Measurements from ENCODE around the gene GAS7. TPM values are rescaled to one million over a fixed set of nuclear protein-coding genes. Genes with fewer than 3 reads are reported as not detected.

The GAS7 gene
- total RNA-seq, 4 donors from 2014 or later: 242 to 309 (median 264) TPM

DNA sequence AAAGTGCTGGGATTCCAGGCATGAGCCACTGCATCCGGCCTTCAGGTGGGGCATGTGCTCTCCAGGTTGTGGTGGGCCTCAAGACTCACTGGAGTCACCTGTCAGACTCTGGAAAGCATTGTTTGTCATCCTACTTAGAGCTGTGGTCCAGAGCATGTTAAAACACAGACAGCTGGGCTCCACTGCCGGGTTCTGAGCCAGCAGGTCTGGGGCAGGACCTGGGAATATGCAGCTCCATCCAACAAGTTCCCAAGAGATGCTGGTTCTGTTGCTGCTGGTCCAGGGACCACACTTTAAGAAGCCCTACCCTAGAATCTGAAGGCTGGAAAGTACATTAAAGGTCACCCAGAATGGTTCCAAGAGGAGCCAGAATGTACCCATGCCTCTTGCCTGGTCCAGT, 75.3 kb downstream of the GAS7 start:
- no peaks in the 10 kb centered on the region for H3K36me3 ChIP-seq
- H3K27me3 ChIP-seq: no peaks in the 10 kb centered on the region
- 65% methylated on average over 2 of the region's 2 CpGs; no CpG with 5 or more reads in 1 of the 2 donors for WGBS, 2 donors
- DNase-seq (ENCODE audit: low spot score in 2 of 2): no peak
- TF ChIP-seq, protein P1, sequence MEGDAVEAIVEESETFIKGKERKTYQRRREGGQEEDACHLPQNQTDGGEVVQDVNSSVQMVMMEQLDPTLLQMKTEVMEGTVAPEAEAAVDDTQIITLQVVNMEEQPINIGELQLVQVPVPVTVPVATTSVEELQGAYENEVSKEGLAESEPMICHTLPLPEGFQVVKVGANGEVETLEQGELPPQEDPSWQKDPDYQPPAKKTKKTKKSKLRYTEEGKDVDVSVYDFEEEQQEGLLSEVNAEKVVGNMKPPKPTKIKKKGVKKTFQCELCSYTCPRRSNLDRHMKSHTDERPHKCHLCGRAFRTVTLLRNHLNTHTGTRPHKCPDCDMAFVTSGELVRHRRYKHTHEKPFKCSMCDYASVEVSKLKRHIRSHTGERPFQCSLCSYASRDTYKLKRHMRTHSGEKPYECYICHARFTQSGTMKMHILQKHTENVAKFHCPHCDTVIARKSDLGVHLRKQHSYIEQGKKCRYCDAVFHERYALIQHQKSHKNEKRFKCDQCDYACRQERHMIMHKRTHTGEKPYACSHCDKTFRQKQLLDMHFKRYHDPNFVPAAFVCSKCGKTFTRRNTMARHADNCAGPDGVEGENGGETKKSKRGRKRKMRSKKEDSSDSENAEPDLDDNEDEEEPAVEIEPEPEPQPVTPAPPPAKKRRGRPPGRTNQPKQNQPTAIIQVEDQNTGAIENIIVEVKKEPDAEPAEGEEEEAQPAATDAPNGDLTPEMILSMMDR (IDR thresholded peaks at IDR 0.05): no peak
- TF ChIP-seq POLR2A (IDR thresholded peaks at IDR 0.05): no peak
- no peaks in the 10 kb centered on the region for H3K9me3 ChIP-seq
- H3K4me1 ChIP-seq: peaks cover 0 to 98% (median 69%) of the 10 kb centered on the region in 4 donors
- no peak overlapping the region for H3K4me3 ChIP-seq
- peak overlapping the region; percentile 49 to 92 (median 72) for H3K27ac ChIP-seq

DNA sequence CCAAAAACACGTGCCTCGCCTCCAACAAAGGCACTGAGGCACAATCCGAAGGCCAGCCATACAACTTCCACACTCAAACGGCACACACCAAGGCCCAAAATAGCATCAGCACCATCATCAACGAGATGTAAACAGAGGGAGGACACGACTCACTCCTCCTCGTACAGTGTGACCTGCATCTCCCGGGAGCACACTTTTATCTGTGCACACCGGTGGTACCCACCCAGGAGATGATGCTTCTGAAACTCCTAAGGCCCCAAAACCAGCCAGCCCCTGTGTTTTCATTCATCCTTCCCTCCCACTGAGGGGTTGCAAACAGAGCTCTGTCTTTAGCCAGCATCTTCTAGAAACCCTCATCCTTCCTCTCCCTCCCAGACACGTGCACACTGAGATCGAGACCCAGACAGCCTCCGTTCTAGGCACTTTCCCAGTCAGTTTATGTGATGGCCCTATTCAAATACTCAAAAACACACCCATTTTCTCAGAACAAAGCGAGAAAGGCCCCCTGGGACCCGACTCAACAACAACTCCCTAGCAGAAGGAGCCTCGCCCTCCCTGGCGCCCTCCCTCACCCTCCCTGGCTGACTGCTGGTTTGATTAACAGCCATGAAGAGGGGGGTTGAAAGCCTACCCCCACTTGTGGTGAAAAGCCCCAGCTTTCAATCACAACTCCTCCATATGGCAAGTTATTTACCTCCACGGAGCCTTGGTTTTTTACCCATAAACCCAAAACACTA, 76.3 kb downstream of the GAS7 start:
- TF ChIP-seq POLR2A (IDR thresholded peaks at IDR 0.05) (no peak), EP300 (IDR thresholded peaks at IDR 0.05) (peak in 1 of 2 donors; percentile 5)
- peak in 1 of 2 donors; percentile 27 for DNase-seq (ENCODE audit: low spot score in 2 of 2)
- peak overlapping the region; percentile 29 to 92 (median 70) for H3K27ac ChIP-seq

DNA sequence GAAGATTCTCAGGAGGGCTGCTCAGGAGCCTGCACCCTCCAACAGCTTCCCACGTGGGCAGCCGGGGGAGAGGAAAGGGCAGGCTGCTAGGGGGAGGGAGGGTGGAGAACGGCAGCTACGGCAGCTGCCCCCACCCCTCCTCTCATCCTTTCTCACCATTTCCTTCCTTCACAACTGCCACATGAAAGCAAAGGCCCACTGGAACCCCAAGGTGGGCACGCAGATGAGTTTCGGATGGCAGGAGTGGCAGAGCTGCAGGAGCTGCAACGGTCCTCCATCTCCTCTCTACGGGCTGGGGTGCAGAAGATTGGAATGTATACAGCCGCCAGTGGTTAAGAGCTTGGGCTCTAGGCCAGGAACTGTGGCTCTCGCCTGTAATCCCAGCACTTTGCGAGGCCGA, 77.7 kb downstream of the GAS7 start:
- H3K27me3 ChIP-seq: no peaks in the 10 kb centered on the region
- H3K27ac ChIP-seq: peak overlapping the region in 3 of 4 donors; percentile 22 to 91 (median 55)
- H3K4me3 ChIP-seq: no peak overlapping the region
- no peaks in the 10 kb centered on the region for H3K9me3 ChIP-seq
- no peaks in the 10 kb centered on the region for H3K36me3 ChIP-seq
- WGBS, 2 donors: 41 to 46% methylated on average over 12 of the region's 12 CpGs
- TF ChIP-seq, protein P1 (IDR thresholded peaks at IDR 0.05): no peak
- no peak for TF ChIP-seq EP300 (IDR thresholded peaks at IDR 0.05)
- no peak for TF ChIP-seq POLR2A (IDR thresholded peaks at IDR 0.05)
- DNase-seq (ENCODE audit: low spot score in 2 of 2): no peak
- H3K4me1 ChIP-seq: peaks cover 0 to 94% (median 55%) of the 10 kb centered on the region in 4 donors

More for the DNA sequence above, 76.3 kb downstream of the GAS7 start:
- H3K36me3 ChIP-seq: no peaks in the 10 kb centered on the region
- no peak overlapping the region for H3K4me3 ChIP-seq
- H3K27me3 ChIP-seq: no peaks in the 10 kb centered on the region
- 46 to 51% methylated on average over 17 of the region's 17 CpGs for WGBS, 2 donors
- H3K9me3 ChIP-seq: no peaks in the 10 kb centered on the region
- peaks cover 0 to 98% (median 66%) of the 10 kb centered on the region in 4 donors for H3K4me1 ChIP-seq

DNA sequence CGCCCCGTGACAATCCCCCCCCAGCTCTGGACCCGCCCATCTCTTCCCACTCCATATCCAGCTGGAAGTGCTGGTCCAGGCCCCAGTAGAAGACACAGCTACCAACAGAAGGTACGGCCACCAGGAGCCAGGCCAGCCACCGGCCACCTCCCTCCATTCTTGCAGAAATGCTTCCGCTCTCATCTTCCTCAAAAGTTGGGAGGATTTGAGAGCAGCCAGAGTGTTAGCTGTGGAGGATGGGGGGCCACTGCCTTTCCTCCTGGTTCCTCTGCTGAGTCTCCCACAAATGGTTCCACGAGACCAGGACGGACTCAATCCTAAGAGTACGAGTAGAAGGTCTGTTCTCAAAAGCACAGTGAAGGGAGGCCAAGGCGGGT, 78.3 kb downstream of the GAS7 start:
- 69 to 70% methylated on average over 10 of the region's 10 CpGs for WGBS, 2 donors
- Histone ChIP-seq H3K36me3 (no peaks in the 10 kb centered on the region), H3K27ac (peak overlapping the region in 3 of 4 donors; percentile 22 to 91 (median 55)), H3K4me1 (peaks cover 0 to 94% (median 51%) of the 10 kb centered on the region in 4 donors), H3K27me3 (no peaks in the 10 kb centered on the region), H3K9me3 (no peaks in the 10 kb centered on the region), H3K4me3 (no peak overlapping the region)
- TF ChIP-seq POLR2A (IDR thresholded peaks at IDR 0.05) (no peak), EP300 (IDR thresholded peaks at IDR 0.05) (no peak)
- no peak for DNase-seq (ENCODE audit: low spot score in 2 of 2)

DNA sequence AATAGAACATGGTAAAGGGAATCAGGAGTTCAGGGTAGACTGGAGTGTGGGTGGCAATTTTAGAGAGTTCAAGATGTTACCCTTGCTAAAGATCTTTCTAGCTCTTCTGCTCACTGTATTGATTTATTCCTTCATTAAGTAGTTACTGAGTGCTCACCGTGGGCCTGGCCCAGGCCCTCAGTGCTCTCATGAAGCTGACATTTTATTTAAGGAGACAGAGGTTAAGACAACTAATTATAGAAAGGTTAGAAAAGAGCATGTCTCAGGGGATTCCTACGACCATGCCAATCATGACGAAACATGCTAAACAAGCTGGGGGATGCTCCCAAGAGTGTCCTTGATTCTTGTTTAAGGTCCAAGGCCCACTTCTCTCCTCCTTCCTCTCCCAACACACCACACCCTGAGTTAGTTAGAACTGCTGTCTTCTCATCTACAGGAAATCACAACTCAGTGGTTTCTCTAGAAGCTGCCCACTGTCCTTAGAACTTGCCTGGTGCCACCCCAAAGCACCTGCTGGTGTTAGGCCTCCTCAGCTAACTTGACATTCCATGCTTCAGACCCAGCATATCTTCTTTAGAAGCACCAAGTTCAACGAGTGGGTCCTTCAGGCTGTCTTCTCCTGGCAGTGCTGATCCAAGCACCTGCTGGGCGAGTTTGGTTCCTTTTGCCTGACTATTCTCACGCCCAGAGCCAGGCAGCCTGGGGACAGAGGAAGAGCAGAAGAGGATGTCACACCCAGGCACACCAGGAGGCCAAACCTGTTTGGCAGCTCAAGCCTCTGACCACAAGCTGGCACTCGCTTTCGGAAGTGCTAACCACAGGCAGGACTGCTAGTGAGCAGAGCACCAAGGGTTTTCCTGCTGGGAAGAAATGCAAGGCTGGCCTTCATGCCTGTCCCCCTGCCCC, 79.0 kb downstream of the GAS7 start:
- 35 to 57% methylated on average over 6 to 8 of the region's 8 CpGs for WGBS, 2 donors
- TF ChIP-seq POLR2A (IDR thresholded peaks at IDR 0.05) (no peak), EP300 (IDR thresholded peaks at IDR 0.05) (no peak)
- TF ChIP-seq, protein P1 (IDR thresholded peaks at IDR 0.05): no peak
- Histone ChIP-seq H3K27me3 (no peaks in the 10 kb centered on the region), H3K4me3 (no peak overlapping the region), H3K36me3 (no peaks in the 10 kb centered on the region), H3K4me1 (peaks cover 0 to 94% (median 48%) of the 10 kb centered on the region in 4 donors), H3K9me3 (no peaks in the 10 kb centered on the region), H3K27ac (peak overlapping the region in 3 of 4 donors; percentile 22 to 91 (median 55))
- DNase-seq (ENCODE audit: low spot score in 2 of 2): no peak

Data from tibial nerve (tissue), 4 donors.